K562 (cell line): ENCODE data around the gene TRIM31. TPM values are rescaled to one million over a fixed set of nuclear protein-coding genes. Genes with fewer than 3 reads are reported as not detected.

Experiments
- ADNP ChIP-seq: fragments of 200-800 bp; sonication (Bioruptor generic); IDR thresholded peaks from 2 replicates; pipeline ENCODE4 v1.6.1; 2016; ENCODE audit warnings: missing genetic modification characterization, missing compliant biosample characterization
- BCL6 ChIP-seq: fragments of 250-450 bp; sonication (Bioruptor Pico); IDR thresholded peaks from 2 replicates; pipeline ENCODE4 v1.4.0; 2020
- CHD7 ChIP-seq: fragments of 200-600 bp; sonication (generic); IDR thresholded peaks from one replicate; pipeline ENCODE4 v1.6.1; 2012; ENCODE audit warnings: mild to moderate bottlenecking, low read depth, low read length, inconsistent platforms
- GABPA ChIP-seq: fragments of 200-800 bp; sonication (Bioruptor generic); conservative IDR thresholded peaks from 2 replicates; pipeline ENCODE4 v1.6.1; 2016; ENCODE audit warnings: low read depth, missing genetic modification characterization, missing compliant biosample characterization
- TCF15 ChIP-seq: fragments of 250-450 bp; sonication (Bioruptor Pico); IDR thresholded peaks from 2 replicates; pipeline ENCODE4 v1.8.0; 2022; ENCODE audit warnings: moderate library complexity, mild to moderate bottlenecking, inconsistent platforms
- polyA plus RNA-seq, 8 experiments: library from polyadenylated mRNA; depleted of rRNA in 4 of 8; stranded (reverse) in 5 of 8; unstranded in 3 of 8; fragments of >200 nt; fragmentation: Nextera tagmentation in 2 of 8; fragmentation: Illumina TruSeq in 1 of 8; extraction: Ambion mirVana in 2 of 8; extraction: Trizol in 1 of 8; gene quantifications; 2 replicates each; pipeline versions ENCODE4 v1.2.1 to v1.2.3, GENCODE V29; 2011 to 2014; ENCODE audit warnings: inconsistent platforms in 1 of 8, missing spikeins in 1 of 8
- total RNA-seq, 7 experiments: library from RNA; depleted of rRNA in 6 of 7; stranded (reverse); fragments of >200 nt in 6 of 7; fragmentation: Illumina TruSeq in 2 of 7; extraction: Trizol in 2 of 7; gene quantifications; 2 replicates each; pipeline versions ENCODE4 v1.2.1 to v1.2.3, GENCODE V29; 2011 to 2021; ENCODE audit warnings: low replicate concordance in 1 of 7

The TRIM31 gene
- total and polyA plus RNA-seq, 9 of the 15 experiments (the other 6 are each of a cell fraction or from before 2014, with no cell fraction given), result not detected

- TF ChIP-seq CHD7 (no peak), ADNP (tag) (peak; percentile 29; the same call in 1 of the 2 replicates), GABPA (tag) (no peak), BCL6 (CRISPR knock-in tag) (no peak), TCF15 (CRISPR knock-in tag) (no peak)
- TF ChIP-seq, all 486 proteins: peak for 3
Observed at GRCh38 chr6:30092852-30093543, 19.9 kb downstream of the TRIM31 start (continued).
